ENCODE data around the gene SEC14L1. TPM values are rescaled to one million over a fixed set of nuclear protein-coding genes. Genes with fewer than 3 reads are reported as not detected.

SEC14L1 gene
- total RNA-seq, 4 donors from 2014 or later = 18.2 to 187 (median 46.5) TPM

DNA sequence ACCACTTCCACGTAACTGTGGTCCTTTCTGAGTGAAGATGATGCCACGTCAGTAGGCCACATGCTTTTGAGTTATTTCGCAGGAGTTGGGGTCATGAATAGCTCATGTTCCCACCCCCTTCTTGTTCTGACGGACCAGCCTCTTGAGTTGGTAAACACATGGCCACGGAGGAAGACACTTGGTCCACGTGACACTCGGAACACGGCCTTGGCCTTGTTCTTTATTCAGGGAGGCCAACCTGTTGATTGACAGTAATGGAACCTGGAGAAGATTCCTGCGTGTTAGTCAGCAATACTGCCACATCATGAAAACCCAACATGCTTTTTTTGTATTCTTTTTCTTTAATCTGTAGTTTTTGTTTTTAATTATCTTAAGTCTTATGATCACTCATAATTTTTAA is 56.3 kb downstream of the SEC14L1 start:
- Histone ChIP-seq H3K27me3 (no peaks in the 10 kb centered on the region), H3K4me1 (no peaks in the 10 kb centered on the region), H3K27ac (no peak overlapping the region), H3K36me3 (peaks cover 0 to 92% (median 0%) of the 10 kb centered on the region in 3 donors), H3K4me3 (no peak overlapping the region), H3K9me3 (no peaks in the 10 kb centered on the region)
- no peak for DNase-seq
- TF ChIP-seq POLR2A (IDR thresholded peaks at IDR 0.05) (no peak), CTCF (IDR thresholded peaks at IDR 0.05) (no peak)

GRCh38 chr17:77200711-77201110 is 59.9 kb downstream of the SEC14L1 start:
- TF ChIP-seq CTCF (IDR thresholded peaks at IDR 0.05) = no peak
- TF ChIP-seq POLR2A (IDR thresholded peaks at IDR 0.05) = no peak

GRCh38 chr17:77203436-77203835 is 62.7 kb downstream of the SEC14L1 start:
- Histone ChIP-seq H3K36me3 (peaks cover 0 to 92% (median 0%) of the 10 kb centered on the region in 3 donors), H3K9me3 (no peaks in the 10 kb centered on the region), H3K4me1 (no peaks in the 10 kb centered on the region), H3K27ac (no peak overlapping the region), H3K4me3 (no peak overlapping the region), H3K27me3 (no peaks in the 10 kb centered on the region)
- DNase-seq = peak in 1 of 3 donors; percentile 26
- TF ChIP-seq CTCF (IDR thresholded peaks at IDR 0.05) = no peak
- TF ChIP-seq POLR2A (IDR thresholded peaks at IDR 0.05) = no peak

More at GRCh38 chr17:77200711-77201110, 59.9 kb downstream of the SEC14L1 start:
- no peak overlapping the region for H3K4me3 ChIP-seq
- DNase-seq = no peak
- no peaks in the 10 kb centered on the region for H3K9me3 ChIP-seq
- H3K27ac ChIP-seq = no peak overlapping the region
- H3K27me3 ChIP-seq = no peaks in the 10 kb centered on the region
- H3K36me3 ChIP-seq = peaks cover 0 to 87% (median 0%) of the 10 kb centered on the region in 3 donors
- no peaks in the 10 kb centered on the region for H3K4me1 ChIP-seq

GRCh38 chr17:77203846-77204245 is 63.1 kb downstream of the SEC14L1 start:
- Histone ChIP-seq H3K27ac (no peak overlapping the region), H3K27me3 (no peaks in the 10 kb centered on the region), H3K9me3 (no peaks in the 10 kb centered on the region), H3K36me3 (peaks cover 0 to 94% (median 0%) of the 10 kb centered on the region in 3 donors), H3K4me3 (no peak overlapping the region), H3K4me1 (no peaks in the 10 kb centered on the region)
- peak in 1 of 3 donors; percentile 40 for DNase-seq
- TF ChIP-seq CTCF (IDR thresholded peaks at IDR 0.05) = no peak
- no peak for TF ChIP-seq POLR2A (IDR thresholded peaks at IDR 0.05)

DNA sequence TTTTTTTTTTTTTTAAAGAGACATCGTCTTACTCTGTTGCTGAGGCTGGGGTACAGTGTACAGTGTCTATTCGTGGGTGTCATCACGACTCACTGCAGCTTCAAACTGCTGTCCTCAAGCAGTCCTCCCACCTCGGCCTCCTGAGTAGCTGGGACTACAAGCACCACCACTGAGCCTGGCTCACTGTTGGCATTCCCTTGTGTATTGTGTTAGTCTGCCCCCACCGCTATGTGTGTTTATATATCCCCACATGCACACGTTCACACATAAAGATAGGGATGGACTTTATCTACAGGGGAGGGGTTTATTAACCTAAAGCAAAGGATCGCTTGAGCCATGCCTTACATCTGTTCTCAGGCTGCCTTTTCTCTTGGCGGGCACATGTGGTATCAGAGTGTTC is 63.8 kb downstream of the SEC14L1 start:
- H3K27ac ChIP-seq = no peak overlapping the region
- no peaks in the 10 kb centered on the region for H3K4me1 ChIP-seq
- no peaks in the 10 kb centered on the region for H3K27me3 ChIP-seq
- TF ChIP-seq POLR2A (IDR thresholded peaks at IDR 0.05) (no peak), CTCF (IDR thresholded peaks at IDR 0.05) (no peak)
- H3K4me3 ChIP-seq = no peak overlapping the region
- H3K9me3 ChIP-seq = no peaks in the 10 kb centered on the region
- peak in 1 of 3 donors; percentile 33 for DNase-seq
- peaks cover 0 to 94% (median 0%) of the 10 kb centered on the region in 3 donors for H3K36me3 ChIP-seq
